ENCODE measurements around the gene LGI4.

- TF ChIP-seq CTCF (conservative IDR thresholded peaks at IDR 0.05 in 1 of 2, IDR thresholded peaks at IDR 0.05 in 1 of 2; ENCODE audit: extremely low read depth in 1 of 2, insufficient read depth in 1 of 2, low read depth in 1 of 2, low read length in 2 of 2) (no peak), EZH2 (IDR thresholded peaks at IDR 0.05; ENCODE audit: borderline replicate concordance, low read length) (no peak)
Observed at GRCh38 chr19:35075202-35076025, 59.4 kb downstream of the LGI4 start.
